Activated CD8-positive, alpha-beta memory T cell treated with anti-CD3 and anti-CD28 coated beads for 36 hours (primary cell): Measurements from ENCODE around the gene TAB2. TPM values are rescaled to one million over a fixed set of nuclear protein-coding genes. Genes with fewer than 3 reads are reported as not detected.

Experiments
- CTCF ChIA-PET: fragments of 350-600 bp; sonication (Branson Sonifier 250); formaldehyde crosslinking; loops from one replicate; lab custom pipeline; 2021; ENCODE audit warnings: antibody characterized with exemption; lab: Charles Lee
- POLR2A ChIA-PET: fragments of 350-600 bp; sonication (Branson Sonifier 250); formaldehyde crosslinking; loops from one replicate; lab custom pipeline; 2021; ENCODE audit warnings: antibody characterized with exemption; lab: Charles Lee
- total RNA-seq, 2 experiments: library from RNA; stranded (reverse); gene quantifications; one replicate each; pipeline ENCODE4 v1.2.3, GENCODE V29; 2021

TAB2 gene
- total RNA-seq, 2 experiments from 2014 or later, result 82.8 to 83.3 TPM

DNA sequence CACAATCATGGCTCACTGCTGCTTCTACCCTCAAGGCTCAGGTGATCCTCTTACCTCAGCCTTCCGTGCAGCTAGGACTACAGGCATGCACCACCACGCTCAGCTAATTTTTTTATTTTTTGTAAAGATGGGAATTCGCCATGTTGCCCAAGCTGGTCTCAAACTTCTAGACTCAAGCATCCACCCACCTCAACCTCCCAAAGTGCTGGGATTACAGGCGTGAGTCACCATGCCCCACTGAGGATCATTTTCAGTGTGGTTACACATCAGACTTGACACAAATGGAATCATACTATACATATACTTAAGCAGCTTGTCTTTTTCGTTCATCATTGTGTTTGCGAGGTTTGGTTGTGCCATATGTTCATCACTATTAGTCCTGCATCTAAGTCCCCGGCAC is 140.7 kb downstream of the TAB2 start:
- CTCF ChIA-PET, result interaction anchor here (1.8 kb wide), 1 partner anchor 26 kb away, joined by 5 read pairs; no protein-coding TSS in a partner anchor
- POLR2A ChIA-PET, result no interaction called here

DNA sequence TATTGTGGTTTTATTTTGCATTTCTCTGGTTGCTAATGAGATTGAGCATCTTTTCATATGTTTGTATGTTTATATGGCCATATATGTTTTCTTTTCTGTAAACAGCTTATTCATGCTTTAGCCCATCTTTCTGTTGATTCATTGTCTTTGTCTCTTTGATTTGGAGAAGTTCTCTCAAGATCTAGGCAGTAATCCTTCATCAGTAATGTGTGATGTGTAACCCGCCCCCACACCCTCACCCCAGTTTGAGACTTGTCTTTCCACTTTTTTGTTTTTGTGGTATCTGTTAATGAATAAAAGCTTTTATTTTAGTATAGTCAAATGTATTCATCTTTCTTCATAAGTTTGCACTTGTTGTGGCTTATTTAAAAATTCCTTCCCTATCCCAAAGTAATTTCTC is 141.3 kb downstream of the TAB2 start:
- ChIA-PET POLR2A (no interaction called here), CTCF (interaction anchor here (0.6 to 1.8 kb wide), 2 partner anchors 27 to 90 kb away, joined by 3 to 5 read pairs; no protein-coding TSS in a partner anchor)

DNA sequence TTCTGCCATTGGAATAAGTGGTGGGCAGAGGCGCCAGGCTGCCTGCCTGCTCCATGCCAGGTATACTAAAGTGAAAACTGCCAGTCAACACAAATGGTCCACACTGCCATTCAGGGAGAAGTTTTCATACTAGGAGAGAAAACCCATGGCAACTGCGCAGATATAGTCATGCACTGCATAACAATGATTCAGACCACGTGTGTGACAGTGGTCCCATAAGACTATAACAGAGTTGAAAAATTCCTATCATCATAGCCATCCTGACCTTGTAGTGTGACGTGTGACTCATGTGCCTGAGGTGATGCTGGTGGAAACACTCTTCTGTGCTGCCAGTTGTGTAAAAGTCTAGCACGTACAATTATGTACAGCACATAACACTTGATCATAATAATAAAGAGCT is 142.2 kb downstream of the TAB2 start:
- CTCF ChIA-PET, result interaction anchor here (1.6 kb wide), 1 partner anchor 57 kb away, joined by 4 read pairs; no protein-coding TSS in a partner anchor
- POLR2A ChIA-PET, result interaction anchor here (1.2 kb wide), 1 partner anchor 14 kb away, joined by 3 read pairs; no protein-coding TSS in a partner anchor

DNA sequence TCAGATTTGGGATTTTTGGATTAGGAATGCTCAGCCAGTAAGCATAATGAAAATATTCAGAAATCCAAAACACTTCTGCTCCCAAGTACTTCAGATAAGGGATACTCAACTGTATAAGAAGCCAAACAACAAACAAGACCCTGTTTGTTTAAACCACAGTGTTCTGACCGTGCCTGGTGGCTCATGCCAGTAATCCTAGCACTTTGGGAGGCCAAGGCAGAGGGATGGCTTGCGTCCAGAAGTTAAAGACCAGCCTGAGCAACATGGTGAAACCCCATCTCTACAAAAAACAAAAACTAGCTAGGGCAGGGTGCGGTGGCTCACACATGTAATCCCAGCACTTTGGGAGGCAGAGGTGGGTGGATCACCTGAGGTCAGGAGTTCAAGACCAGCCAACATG is 142.7 kb downstream of the TAB2 start:
- CTCF ChIA-PET, result interaction anchor here (1.6 kb wide), 1 partner anchor 56 kb away, joined by 4 read pairs; no protein-coding TSS in a partner anchor
- POLR2A ChIA-PET, result interaction anchor here (1.2 kb wide), 1 partner anchor 14 kb away, joined by 3 read pairs; no protein-coding TSS in a partner anchor

Other genes starting within 250 kb of the TAB2 start
- 1 to 10 TPM; 3.0 to 3.2 TPM for gene SUMO4, start 82.5 kb downstream of the TAB2 start, total RNA-seq
- 10 to 100 TPM; 85.1 to 89.8 TPM for gene ZC3H12D, start 167.3 kb downstream of the TAB2 start, total RNA-seq
- 10 to 100 TPM; 30.6 to 30.8 TPM for gene PPIL4, start 228.3 kb downstream of the TAB2 start, total RNA-seq
- 10 to 100 TPM; 17.5 to 19.8 TPM for gene GINM1, start 248.7 kb downstream of the TAB2 start, total RNA-seq